ENCODE results near the gene SPTBN1. TPM values are rescaled to one million over a fixed set of nuclear protein-coding genes. Genes with fewer than 3 reads are reported as not detected.

Gene SPTBN1
- total and polyA plus RNA-seq, 3 donors from 2014 or later = 143 to 366 (median 278) TPM

DNA sequence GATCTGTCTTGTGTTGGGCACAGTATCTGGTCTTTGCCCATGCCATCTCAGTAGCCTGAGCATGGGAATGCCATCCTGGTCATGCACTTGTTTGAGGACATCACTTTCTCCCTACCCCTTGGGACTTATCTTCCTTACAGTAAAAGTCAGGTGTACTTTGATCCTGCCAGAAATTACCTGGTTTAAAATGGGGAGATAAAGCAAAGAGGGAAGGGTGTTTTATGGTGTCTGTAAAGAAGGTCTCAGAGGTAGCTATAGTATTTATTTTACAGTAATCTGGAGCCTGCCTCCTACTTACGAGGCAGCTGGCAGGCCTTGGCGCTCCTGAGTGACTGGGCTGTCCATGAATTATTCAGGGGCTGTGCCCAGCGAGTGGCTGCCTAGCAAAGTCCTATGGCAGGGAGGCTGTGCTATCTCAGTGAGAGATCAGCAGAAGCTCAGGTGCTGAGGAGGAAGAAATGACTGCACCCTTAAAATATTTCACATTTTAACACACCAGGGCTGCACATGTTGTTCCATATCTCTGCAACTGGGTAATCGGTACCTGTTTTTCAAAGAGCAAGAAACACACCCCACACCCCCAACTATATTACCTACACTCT is 93.9 kb downstream of the SPTBN1 start:
- Histone ChIP-seq H3K9me3 (no peaks in the 10 kb centered on the region), H3K4me3 (no peak overlapping the region), H3K27ac (no peak overlapping the region), H3K36me3 (ENCODE audit: low read depth, missing control alignments) (no peaks in the 10 kb centered on the region), H3K4me1 (peaks cover 17% of the 10 kb centered on the region), H3K27me3 (no peaks in the 10 kb centered on the region)
- no peak for DNase-seq
- TF ChIP-seq, protein P1, sequence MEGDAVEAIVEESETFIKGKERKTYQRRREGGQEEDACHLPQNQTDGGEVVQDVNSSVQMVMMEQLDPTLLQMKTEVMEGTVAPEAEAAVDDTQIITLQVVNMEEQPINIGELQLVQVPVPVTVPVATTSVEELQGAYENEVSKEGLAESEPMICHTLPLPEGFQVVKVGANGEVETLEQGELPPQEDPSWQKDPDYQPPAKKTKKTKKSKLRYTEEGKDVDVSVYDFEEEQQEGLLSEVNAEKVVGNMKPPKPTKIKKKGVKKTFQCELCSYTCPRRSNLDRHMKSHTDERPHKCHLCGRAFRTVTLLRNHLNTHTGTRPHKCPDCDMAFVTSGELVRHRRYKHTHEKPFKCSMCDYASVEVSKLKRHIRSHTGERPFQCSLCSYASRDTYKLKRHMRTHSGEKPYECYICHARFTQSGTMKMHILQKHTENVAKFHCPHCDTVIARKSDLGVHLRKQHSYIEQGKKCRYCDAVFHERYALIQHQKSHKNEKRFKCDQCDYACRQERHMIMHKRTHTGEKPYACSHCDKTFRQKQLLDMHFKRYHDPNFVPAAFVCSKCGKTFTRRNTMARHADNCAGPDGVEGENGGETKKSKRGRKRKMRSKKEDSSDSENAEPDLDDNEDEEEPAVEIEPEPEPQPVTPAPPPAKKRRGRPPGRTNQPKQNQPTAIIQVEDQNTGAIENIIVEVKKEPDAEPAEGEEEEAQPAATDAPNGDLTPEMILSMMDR (IDR thresholded peaks at IDR 0.05) = no peak
- no peak for TF ChIP-seq POLR2A (IDR thresholded peaks at IDR 0.05)
- intact Hi-C loops (cut with DNase I; ENCODE audit: low total_unique reads) = no loop called here
- WGBS, 2 donors = 71 to 87% methylated on average over 4 of the region's 4 CpGs

DNA sequence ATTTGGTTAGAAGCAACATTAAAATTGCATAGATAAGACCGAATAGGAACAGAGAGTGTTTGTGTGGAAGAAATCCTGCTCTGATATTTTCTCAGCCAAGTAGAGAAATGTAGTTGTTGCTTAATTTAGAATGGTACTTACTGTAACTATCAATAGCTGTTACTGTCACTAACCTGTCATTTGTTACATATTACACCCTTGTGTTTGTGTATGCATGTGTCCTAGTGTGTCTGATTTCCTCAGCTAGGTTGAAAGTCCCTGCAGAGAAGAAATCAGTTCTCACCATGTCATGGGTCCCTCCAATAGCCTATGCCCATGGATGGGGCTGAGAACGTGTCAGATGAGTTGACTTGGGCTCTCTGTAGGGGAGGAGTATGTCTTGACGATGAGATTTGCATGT is 94.4 kb downstream of the SPTBN1 start:
- intact Hi-C loops (cut with DNase I; ENCODE audit: low total_unique reads) = no loop called here
- no peak overlapping the region for H3K4me3 ChIP-seq
- DNase-seq = no peak
- H3K4me1 ChIP-seq = peaks cover 21% of the 10 kb centered on the region
- H3K36me3 ChIP-seq (ENCODE audit: low read depth, missing control alignments) = no peaks in the 10 kb centered on the region
- H3K9me3 ChIP-seq = no peaks in the 10 kb centered on the region
- H3K27ac ChIP-seq = no peak overlapping the region
- WGBS, 2 donors = 62 to 65% methylated on average over 3 of the region's 3 CpGs
- TF ChIP-seq POLR2A (IDR thresholded peaks at IDR 0.05) = no peak
- TF ChIP-seq, protein P1 (IDR thresholded peaks at IDR 0.05) = no peak
- no peaks in the 10 kb centered on the region for H3K27me3 ChIP-seq

DNA sequence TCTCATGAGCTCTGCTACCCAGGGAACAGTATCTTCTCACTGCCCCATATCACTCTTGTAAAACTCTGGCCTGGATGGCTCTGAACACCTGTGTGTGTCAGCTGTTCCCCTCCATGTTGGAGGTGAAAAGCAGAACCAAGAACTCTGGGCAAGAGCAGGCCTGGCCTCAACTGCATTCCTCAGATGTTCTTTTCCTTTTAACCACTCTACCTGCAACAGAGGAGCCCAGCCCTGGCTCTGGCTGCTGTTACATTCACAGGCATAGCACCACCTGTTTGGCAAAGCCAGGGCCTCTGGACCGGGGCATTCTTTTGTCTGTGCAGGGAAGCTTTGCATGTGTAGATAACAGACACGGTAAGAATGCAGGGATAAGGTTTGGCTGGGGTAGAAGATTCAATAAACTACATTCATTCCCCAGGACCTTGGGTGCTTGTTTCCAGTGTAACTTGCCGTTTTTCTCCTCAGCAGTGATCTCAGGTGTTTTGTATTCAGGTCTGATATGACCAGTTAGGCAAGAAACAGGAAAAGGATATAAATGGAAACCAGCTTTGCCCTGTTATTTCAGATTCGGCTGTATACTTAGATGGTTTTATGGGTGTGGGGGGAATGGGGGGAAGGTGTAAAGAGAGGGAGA is 95.1 kb downstream of the SPTBN1 start:
- Histone ChIP-seq H3K9me3 (no peaks in the 10 kb centered on the region), H3K27me3 (no peaks in the 10 kb centered on the region), H3K4me3 (no peak overlapping the region), H3K4me1 (peaks cover 25% of the 10 kb centered on the region), H3K27ac (no peak overlapping the region), H3K36me3 (ENCODE audit: low read depth, missing control alignments) (no peaks in the 10 kb centered on the region)
- intact Hi-C loops (cut with DNase I; ENCODE audit: low total_unique reads) = no loop called here
- no peak for DNase-seq
- TF ChIP-seq, protein P1 (IDR thresholded peaks at IDR 0.05) = no peak
- TF ChIP-seq POLR2A (IDR thresholded peaks at IDR 0.05) = no peak
- 44 to 62% methylated on average over 4 of the region's 4 CpGs for WGBS, 2 donors

DNA sequence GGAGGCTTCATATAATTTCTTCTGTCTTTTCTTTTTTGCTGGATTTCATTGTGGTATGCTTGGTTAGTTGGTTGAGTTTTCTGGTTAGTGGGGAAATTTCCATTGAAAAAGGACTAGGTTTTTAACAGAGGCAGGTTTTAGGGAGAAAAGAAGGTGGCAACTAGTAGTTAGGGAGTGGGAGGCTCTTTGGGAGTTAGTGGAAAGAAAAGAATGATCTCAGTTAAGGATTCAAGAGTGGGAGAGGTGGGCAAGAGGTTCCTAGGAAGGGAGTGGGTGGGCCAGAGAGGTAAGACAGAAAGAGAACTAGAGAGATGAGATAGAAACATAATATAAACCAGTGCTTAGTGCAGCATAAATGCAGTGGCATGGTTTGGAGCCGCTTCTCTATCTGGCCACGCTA is 96.9 kb downstream of the SPTBN1 start:
- WGBS, 2 donors = 93% methylated on average over 2 of the region's 2 CpGs
- Histone ChIP-seq H3K4me1 (peaks cover 32% of the 10 kb centered on the region), H3K27me3 (no peaks in the 10 kb centered on the region), H3K4me3 (no peak overlapping the region), H3K27ac (no peak overlapping the region), H3K36me3 (ENCODE audit: low read depth, missing control alignments) (no peaks in the 10 kb centered on the region), H3K9me3 (no peaks in the 10 kb centered on the region)
- no peak for DNase-seq
- intact Hi-C loops (cut with DNase I; ENCODE audit: low total_unique reads) = no loop called here
- TF ChIP-seq, protein P1 (IDR thresholded peaks at IDR 0.05) = no peak
- no peak for TF ChIP-seq POLR2A (IDR thresholded peaks at IDR 0.05)

DNA sequence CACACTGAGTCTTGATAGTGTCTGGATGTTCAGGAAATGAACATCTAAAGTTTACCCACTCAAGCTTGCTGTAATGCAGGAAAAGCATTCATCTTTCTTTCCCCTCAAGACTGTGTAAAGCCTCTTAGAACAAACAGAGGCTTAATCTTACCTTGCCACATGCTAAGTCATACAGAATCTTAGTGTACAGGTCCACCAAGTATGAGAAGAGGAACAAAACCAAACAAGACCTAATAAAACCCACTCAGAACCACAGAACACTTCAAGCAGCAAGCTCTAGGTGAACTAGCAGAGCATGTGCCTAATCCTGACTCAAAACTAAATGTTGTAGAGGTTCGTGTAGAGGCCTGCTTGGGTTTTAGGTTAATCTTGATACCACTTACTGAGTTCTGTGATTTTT is 97.6 kb downstream of the SPTBN1 start:
- TF ChIP-seq POLR2A (IDR thresholded peaks at IDR 0.05) = no peak
- TF ChIP-seq, protein P1 (IDR thresholded peaks at IDR 0.05) = no peak
- intact Hi-C loops (cut with DNase I; ENCODE audit: low total_unique reads) = no loop called here
- H3K9me3 ChIP-seq = no peaks in the 10 kb centered on the region
- H3K36me3 ChIP-seq (ENCODE audit: low read depth, missing control alignments) = no peaks in the 10 kb centered on the region
- H3K4me3 ChIP-seq = no peak overlapping the region
- DNase-seq = no peak
- H3K4me1 ChIP-seq = peaks cover 35% of the 10 kb centered on the region
- H3K27ac ChIP-seq = no peak overlapping the region
- H3K27me3 ChIP-seq = no peaks in the 10 kb centered on the region
- WGBS, 2 donors = 75 to 76% methylated on average over 1 of the region's 1 CpG
